HG03066 (cell line): ENCODE results near the gene ZNF473.
A peak's percentile ranks its signal among the peaks of the same experiment; 100 is the strongest.

Experiments used
- ATAC-seq: cut with Tn5 transposase; IDR thresholded peaks from one replicate; pipeline ENCODE4 v1.9.1; 2021; ENCODE audit warnings: low read depth; ENCODE audit not compliant: unreplicated experiment

The ZNF473 gene

GRCh38 chr19:50003254-50003788 lies 22.5 kb upstream of the ZNF473 start:
- ATAC-seq, result no peak

DNA sequence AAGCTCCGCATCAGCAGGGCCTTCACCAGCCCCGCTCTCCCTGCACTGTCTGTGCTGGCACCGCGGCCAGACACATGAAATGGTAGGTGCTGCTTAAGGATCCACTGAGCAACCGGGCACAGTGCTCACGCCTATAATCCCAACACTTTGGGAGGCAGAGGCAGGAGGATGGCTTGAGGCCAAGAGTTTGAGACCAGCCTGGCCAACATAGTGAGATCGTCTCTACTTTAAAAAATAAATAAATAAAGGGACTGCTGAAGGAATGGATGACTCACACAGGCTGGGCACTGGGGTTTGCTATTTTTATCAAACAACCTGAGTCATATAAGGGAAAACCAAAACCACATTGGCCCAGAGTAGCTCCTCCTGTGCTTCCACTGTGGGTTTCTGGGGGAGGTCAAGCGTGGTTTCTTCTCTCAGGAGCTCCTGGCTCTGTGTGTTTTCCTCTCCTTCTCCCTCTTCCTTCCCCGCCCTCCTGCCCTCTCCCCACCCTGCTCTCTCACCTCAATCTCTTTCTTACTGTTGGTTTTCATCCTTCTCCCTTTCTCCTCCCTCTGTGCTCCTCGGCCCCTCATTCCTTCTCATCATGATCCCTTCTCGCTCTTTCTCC lies 21.9 kb upstream of the ZNF473 start:
- no peak for ATAC-seq

- ATAC-seq, result no peak
Observed at GRCh38 chr19:50005428-50005827, 20.4 kb upstream of the ZNF473 start.

- no peak for ATAC-seq
Observed at GRCh38 chr19:50007170-50007569, 18.6 kb upstream of the ZNF473 start.

DNA sequence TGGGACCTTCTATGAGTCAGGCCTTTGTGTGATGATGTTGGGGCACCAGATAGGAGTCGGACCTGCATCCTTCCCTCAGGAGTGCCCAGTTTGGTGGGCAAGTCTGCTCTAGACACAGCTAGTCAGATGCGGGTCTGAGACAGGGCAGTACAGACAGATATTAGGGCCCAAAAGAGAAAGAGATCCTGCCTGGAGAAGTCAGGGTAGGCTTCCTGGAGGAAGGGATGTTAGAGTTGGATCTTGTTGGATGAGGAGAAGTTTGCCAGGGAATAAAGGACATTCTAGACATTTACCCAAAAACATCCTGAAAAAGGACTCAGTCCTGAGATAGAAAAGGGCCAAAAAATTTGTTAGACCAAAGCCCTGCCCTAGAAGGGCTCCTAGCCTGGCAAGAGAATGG lies 17.9 kb upstream of the ZNF473 start:
- no peak for ATAC-seq

GRCh38 chr19:50008532-50008931 lies 17.3 kb upstream of the ZNF473 start:
- no peak for ATAC-seq

- ATAC-seq, result no peak
Observed at GRCh38 chr19:50016225-50016807, 9.5 kb upstream of the ZNF473 start.

GRCh38 chr19:50020481-50020880 lies 5.3 kb upstream of the ZNF473 start:
- no peak for ATAC-seq

DNA sequence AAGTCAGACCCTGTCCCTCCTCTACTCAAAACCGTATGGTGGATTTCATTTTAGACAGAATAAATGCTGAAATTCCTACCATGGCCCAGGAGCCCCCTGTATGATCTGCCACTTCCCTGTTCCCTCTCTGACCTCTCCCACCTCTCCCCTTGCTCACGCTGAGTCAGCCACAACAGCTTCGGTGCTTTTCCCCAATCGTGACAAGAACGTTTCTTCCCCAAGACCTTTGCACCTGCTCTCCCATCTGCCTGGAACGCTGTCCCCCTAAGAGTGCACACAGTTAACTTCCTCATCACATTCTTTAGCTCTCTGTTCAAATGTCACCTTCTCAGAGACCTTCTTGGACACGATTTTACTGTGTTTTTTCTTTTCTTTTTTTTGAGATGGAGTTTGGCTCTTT lies 3.0 kb upstream of the ZNF473 start:
- no peak for ATAC-seq

DNA sequence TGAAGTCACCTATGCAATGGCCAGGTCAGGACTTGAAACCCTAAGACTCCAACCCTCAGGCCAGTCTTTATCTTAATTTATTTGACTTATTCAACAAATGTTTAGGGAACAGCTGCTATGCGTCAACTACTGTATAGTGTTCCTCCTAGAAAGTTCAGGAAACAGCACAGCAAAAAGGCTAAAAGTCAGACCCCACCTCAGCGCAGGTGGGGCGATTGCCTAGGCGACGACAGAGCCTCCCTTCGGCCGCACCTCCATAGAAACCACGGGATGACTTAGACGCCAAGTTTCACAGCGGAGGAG lies 1.1 kb upstream of the ZNF473 start:
- ATAC-seq, result no peak

DNA sequence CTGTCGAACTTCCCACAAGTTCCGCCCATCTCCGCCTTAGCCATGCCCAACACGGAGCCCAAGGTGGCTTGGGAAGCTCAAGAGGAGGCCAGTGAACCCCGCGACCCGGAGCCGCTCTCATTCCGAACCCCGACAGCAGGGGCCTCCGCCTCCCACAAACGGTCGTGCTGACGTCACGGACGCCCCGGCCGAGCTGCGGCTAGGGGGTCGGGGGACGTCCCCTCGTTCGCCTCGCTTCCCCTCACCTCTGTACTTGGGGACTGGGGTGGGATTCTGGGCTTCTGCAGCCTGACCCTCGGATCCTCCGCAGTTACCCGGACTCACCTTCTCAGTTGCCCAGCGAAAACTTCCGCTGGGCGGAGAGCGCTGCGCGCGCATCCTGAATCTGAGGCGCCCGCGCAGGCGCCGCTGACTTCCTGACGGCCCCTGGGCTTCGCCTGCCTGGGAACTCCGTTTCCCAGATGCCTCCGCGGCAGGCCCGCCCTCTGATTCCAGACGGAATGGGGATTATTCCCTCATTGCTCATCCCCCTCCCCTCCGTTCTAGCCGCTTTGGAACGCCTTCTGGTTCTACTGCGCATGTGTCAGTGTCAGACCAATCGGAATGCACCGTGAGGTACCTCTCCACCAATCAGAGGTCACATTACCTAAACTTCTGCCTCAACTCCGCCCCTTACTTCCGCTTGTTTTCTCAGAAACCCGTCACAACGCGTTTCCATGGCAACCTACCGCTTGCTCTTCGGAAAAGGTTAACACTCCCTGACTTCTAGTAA lies 597 bp upstream of the ZNF473 start, which contains the start of gene VRK3:
TSS of gene VRK3 (minus strand) at position 351 of the 772 bp plus-strand sequence. CDS start 9,210 bp downstream, outside the sequence.
- ATAC-seq, result peak; percentile 85

DNA sequence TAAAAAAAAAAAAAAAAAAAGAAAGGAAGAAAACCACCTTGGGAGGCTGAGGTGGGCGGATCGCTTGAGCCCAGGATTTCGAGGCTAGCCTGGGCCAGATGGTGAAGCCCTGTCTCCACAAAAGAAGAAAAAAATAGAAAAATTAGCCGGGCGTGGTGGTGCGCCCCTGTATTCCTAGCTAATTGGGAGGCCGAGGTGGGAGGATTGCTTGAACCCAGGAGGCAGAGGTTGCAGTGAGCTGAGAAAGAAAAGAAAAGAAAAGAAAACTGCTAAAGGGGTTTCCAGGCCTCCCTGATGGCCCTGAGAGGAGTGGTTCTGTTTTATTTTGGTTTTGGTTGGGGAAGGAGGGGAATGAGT lies 723 bp downstream of the ZNF473 start:
- ATAC-seq, result no peak

DNA sequence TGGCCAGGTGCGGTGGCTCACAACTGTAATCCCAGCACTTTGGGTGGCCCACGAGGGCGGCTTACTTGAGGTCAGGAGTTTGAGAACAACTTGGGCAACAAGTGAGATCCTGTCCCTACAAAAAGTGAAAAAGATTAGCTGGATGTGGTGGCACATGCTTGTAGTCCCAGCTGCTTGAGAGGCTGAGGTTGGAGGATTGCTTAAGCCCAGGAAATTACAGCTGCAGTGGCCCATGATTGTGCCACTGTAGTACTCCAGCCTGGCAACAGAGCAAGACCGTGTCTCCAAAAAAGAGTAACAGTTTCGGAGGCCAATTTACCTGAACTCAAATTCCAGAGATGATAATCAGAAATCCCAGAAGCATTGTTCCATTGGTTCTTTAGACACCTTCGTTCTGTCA lies 4.4 kb downstream of the ZNF473 start:
- ATAC-seq, result no peak

GRCh38 chr19:50030937-50031336 lies 5.1 kb downstream of the ZNF473 start:
- ATAC-seq, result no peak

DNA sequence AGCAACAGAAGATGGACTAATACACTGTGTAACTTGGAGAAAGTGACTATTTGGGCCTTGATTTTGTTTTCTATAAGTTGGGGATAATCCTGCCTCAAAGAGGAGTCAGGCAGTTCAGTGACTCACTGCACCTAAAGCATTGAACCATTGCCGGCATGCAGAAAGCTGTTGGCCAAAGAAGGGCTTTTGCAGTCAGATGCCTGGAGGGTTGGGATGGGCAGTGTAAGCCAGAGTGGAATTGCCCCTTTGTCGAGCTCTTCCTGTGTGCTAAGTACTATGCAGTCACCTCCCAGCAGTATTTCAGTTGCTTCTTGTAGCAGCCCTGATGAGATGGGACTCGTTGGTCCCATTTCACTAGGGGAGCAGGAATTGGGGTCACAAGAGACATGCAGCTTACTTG lies 11.1 kb downstream of the ZNF473 start:
- ATAC-seq, result no peak

- no peak for ATAC-seq
Observed at GRCh38 chr19:50039968-50040367, 14.2 kb downstream of the ZNF473 start.

DNA sequence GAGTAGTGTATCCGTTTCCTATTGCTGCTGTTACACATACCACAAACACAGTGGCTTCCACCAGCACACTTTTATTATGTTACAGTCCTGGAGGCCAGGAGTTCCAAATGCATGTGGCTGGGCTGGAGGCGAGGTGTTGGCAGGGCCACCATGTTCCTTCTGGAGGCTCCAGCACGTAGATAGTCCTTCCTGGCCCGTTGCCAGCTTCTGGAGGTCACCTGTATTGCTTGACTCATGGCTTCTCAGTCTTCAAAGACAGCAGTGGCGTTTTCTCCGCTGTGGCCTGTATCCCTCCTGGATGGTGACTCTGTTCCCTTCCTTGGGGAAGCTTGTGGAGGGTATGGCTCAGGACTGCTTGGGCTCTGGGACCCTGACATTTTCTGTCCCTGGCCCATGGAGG lies 15.2 kb downstream of the ZNF473 start:
- no peak for ATAC-seq

DNA sequence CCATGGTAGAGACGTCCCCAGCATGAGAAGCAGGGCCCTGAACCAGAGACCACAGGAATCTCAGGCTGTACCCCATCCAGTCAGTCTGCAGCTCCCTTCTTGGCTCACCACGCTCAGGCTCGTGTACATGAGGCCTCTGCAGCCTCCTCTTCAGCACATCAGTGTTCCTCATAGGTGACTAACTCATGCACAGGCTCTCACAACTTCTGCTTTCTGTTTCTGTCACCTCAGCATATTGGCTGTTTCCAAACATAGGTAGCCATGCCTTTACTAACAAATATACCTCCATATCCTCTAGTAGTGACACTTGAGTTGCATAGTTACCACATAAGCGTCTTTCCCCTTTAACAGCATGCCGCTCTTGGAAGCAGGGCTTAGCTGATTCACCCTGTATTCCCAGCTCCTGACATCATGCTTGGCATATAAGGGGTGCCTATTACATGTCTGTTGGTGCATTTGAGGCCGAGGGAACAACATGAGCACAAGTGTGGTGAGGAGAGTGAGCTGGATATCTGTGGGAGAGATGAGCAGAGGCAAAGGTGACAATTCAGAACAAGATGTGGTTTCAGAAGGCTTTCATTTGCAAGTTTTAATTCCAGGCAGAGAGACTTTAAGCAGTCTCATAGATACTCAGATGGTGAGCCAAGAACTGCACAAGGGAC lies 16.7 kb downstream of the ZNF473 start:
- no peak for ATAC-seq

DNA sequence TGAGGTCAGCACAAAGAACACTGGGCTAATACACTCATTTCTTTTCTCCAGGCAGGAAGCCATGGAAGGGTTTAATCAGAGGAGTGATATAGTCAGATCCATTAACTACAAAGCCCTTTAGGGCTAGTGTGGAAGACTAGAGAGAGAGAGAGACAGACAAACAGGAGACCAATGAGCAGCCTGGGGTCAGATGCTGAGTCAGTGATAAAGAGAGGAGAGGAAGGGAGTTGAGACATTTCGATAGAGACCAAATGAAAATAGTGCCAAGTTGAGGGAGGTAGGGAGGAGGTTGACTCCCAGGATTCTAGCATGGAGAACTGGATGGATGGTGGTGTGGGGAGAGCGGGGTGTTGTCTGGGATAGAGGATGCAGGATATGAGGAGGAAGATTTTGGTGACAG lies 18.2 kb downstream of the ZNF473 start:
- ATAC-seq, result no peak

GRCh38 chr19:50044922-50045321 lies 19.1 kb downstream of the ZNF473 start:
- ATAC-seq, result no peak
